Naive thymus-derived CD4-positive, alpha-beta T cell (primary cell): ENCODE measurements around the gene DCST1. TPM values are rescaled to one million over a fixed set of nuclear protein-coding genes. Genes with fewer than 3 reads are reported as not detected.

Source experiments
- ATAC-seq: fragments of 150-1000 bp; cut with Tn5 transposase; 2 replicates; pipeline ENCODE4 v1.10.0; 2021; ENCODE audit warnings: mild to moderate bottlenecking, moderate library complexity
- CTCF ChIA-PET: fragments of 350-600 bp; sonication (Branson Sonifier 250); formaldehyde crosslinking; loops from one replicate; lab custom pipeline; 2021; ENCODE audit warnings: antibody characterized with exemption; lab: Charles Lee
- POLR2A ChIA-PET: fragments of 350-600 bp; sonication (Branson Sonifier 250); formaldehyde crosslinking; loops from one replicate; lab custom pipeline; 2021; ENCODE audit warnings: antibody characterized with exemption, inconsistent platforms; lab: Charles Lee
- DNase-seq, 9 donors: peaks; one replicate each; pipeline versions ENCODE4 v3.0.0 to v3.0.0-alpha.2; 2020 to 2022; ENCODE audit warnings: mixed read lengths in 1 of 9
- H3K27ac ChIP-seq: one replicate; pipeline ENCODE4 v1.7.0; 2013; ENCODE audit warnings: mild to moderate bottlenecking, low read depth, low read length, moderate library complexity
- H3K27me3 ChIP-seq, 2 donors: one replicate each; pipeline ENCODE4 v1.7.0; 2013; ENCODE audit warnings: low read length in 2 of 2, mild to moderate bottlenecking in 2 of 2, moderate library complexity in 2 of 2; ENCODE audit not compliant: control insufficient read depth in 2 of 2, insufficient read depth in 2 of 2
- H3K36me3 ChIP-seq, 3 experiments: 1 replicate in 2 of 3; 2 replicates in 1 of 3; pipeline ENCODE4 v1.7.0; 2013; ENCODE audit warnings: low read length in 3 of 3, mild to moderate bottlenecking in 3 of 3, moderate library complexity in 1 of 3; ENCODE audit not compliant: insufficient read depth in 3 of 3, control insufficient read depth in 2 of 3
- H3K4me1 ChIP-seq, 2 donors: one replicate each; pipeline ENCODE4 v1.7.0; 2013; ENCODE audit warnings: low read length in 2 of 2, mild to moderate bottlenecking in 2 of 2, moderate library complexity in 1 of 2; ENCODE audit not compliant: control insufficient read depth in 2 of 2, insufficient read depth in 2 of 2
- H3K4me3 ChIP-seq: 2 replicates; pipeline ENCODE4 v1.7.0; 2013; ENCODE audit warnings: mild to moderate bottlenecking, low read length
- H3K9me3 ChIP-seq, 3 experiments: 1 replicate in 2 of 3; 2 replicates in 1 of 3; pipeline ENCODE4 v1.7.0; 2013; ENCODE audit warnings: low read length in 3 of 3; ENCODE audit not compliant: control insufficient read depth in 2 of 3
- H3K27ac Mint-ChIP-seq, 9 donors: one replicate each; pipeline ENCODE4 v1.8.0; 2020 to 2022; ENCODE audit warnings: mixed read lengths in 9 of 9, mild to moderate bottlenecking in 8 of 9, moderate library complexity in 5 of 9, inconsistent platforms in 2 of 9
- H3K27me3 Mint-ChIP-seq, 5 donors: one replicate each; pipeline ENCODE4 v1.8.0; 2021 to 2022; ENCODE audit warnings: mixed read lengths in 5 of 5, mild to moderate bottlenecking in 1 of 5
- H3K36me3 Mint-ChIP-seq, 5 donors: one replicate each; pipeline ENCODE4 v1.8.0; 2020 to 2022; ENCODE audit warnings: mixed read lengths in 5 of 5, mild to moderate bottlenecking in 3 of 5, inconsistent platforms in 1 of 5
- H3K4me1 Mint-ChIP-seq, 7 donors: one replicate each; pipeline ENCODE4 v1.8.0; 2020 to 2022; ENCODE audit warnings: mixed read lengths in 7 of 7, mild to moderate bottlenecking in 3 of 7, inconsistent platforms in 1 of 7
- H3K4me3 Mint-ChIP-seq, 10 donors: one replicate each; pipeline ENCODE4 v1.8.0; 2020 to 2022; ENCODE audit warnings: mild to moderate bottlenecking in 10 of 10, mixed read lengths in 10 of 10, moderate library complexity in 6 of 10, inconsistent platforms in 2 of 10
- H3K9me3 Mint-ChIP-seq, 11 donors: one replicate each; pipeline ENCODE4 v1.8.0; 2020 to 2022; ENCODE audit warnings: mixed read lengths in 11 of 11, mild to moderate bottlenecking in 4 of 11, inconsistent platforms in 1 of 11, moderate library complexity in 1 of 11
- intact Hi-C, 2 donors: fragments of 100-400 bp; cut with micrococcal nuclease; formaldehyde crosslinking; loops; one replicate each; pipeline ENCODE4 v1.15.1; 2023
- polyA plus RNA-seq, 2 donors: library from polyadenylated mRNA; unstranded; fragments of 300-500 nt; fragmentation: Illumina TruSeq; gene quantifications; one replicate each; pipeline ENCODE4 v1.2.3, GENCODE V29; 2021
- total RNA-seq, 6 experiments: library from RNA in 5 of 6; stranded (reverse) in 5 of 6; gene quantifications; 1 replicate in 5 of 6; 2 replicates in 1 of 6; pipeline ENCODE4 v1.2.3 and lab custom pipeline; 2021 to 2026

Gene DCST1
- total and polyA plus RNA-seq, 7 experiments from 2014 or later: 0.19 to 0.78 (median 0.42) TPM; not detected in 4

DNA sequence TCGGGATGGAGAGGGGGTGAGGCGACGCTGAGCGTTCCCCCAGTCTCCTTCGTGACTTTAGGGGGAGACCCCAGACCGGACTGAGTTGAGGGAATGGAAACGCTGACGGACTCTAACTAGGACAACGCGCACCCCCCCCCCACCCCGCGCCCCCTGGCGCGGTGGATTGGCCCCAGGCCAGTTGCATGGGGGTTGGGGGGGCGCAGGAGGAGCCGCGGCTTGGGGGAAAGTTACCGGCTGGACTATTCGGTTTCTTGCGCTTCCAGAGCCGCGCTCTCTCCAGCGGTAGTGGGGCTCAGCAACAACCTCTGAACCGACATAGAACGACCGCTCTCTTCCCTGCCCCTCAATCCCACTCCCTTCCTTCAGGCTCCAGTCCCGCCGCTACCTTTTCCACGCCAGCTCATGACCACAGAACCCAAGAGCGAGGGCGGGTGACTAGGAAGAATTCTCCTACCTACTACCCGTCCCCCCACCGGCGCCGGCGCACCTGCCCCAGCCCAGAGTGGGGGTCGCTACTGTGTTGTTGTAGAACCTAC, 30.3 kb upstream of the DCST1 start:
- Histone ChIP-seq H3K27me3 (no peaks in the 10 kb centered on the region), H3K9me3 (no peaks in the 10 kb centered on the region), H3K4me1 (peaks cover 29 to 49% of the 10 kb centered on the region in 2 donors), H3K4me3 (peak overlapping the region; percentile 83), H3K36me3 (peaks cover 0 to 8% (median 0%) of the 10 kb centered on the region in 3 experiments), H3K27ac (peak overlapping the region; percentile 83)
- Mint-ChIP-seq H3K4me1 (peaks cover 25 to 64% (median 50%) of the 10 kb centered on the region in 7 donors), H3K27me3 (no peaks in the 10 kb centered on the region), H3K4me3 (peak overlapping the region; percentile 92 to 99 (median 98)), H3K36me3 (peaks cover 0 to 17% (median 0%) of the 10 kb centered on the region in 5 donors), H3K27ac (peak overlapping the region; percentile 84 to 98 (median 95)), H3K9me3 (peaks cover 0 to 2% (median 0%) of the 10 kb centered on the region in 11 donors)
- intact Hi-C loops: loop anchor here (2.0 to 10.0 kb wide), 4 partner anchors 59 to 1502 kb away; partner anchors contain the start of genes ATP8B2 (in 1 of the 2), EFNA4 (in 1 of the 2), MEF2D (in 1 of the 2) and PMVK (in 1 of the 2)
- peak in 1 of 9 donors; percentile 45 for DNase-seq
- no peak for ATAC-seq
- ChIA-PET POLR2A (interaction anchor here (0.6 to 18.2 kb wide), 5 partner anchors 12 to 54 kb away, joined by 3 to 270 read pairs (median 5); partner anchors contain the start of genes FLAD1 and PYGO2), CTCF (interaction anchor here (1.2 to 17.9 kb wide), 2 partner anchors 11 to 30 kb away, joined by 5 to 291 read pairs; no protein-coding TSS in a partner anchor)

- Histone ChIP-seq H3K36me3 (peaks cover 0 to 10% (median 0%) of the 10 kb centered on the region in 3 experiments), H3K9me3 (no peaks in the 10 kb centered on the region), H3K4me3 (peak overlapping the region; percentile 83), H3K27me3 (no peaks in the 10 kb centered on the region), H3K4me1 (peaks cover 29 to 47% of the 10 kb centered on the region in 2 donors), H3K27ac (peak overlapping the region; percentile 83)
- intact Hi-C loops: loop anchor here (2.0 to 10.0 kb wide), 4 partner anchors 58 to 1501 kb away; partner anchors contain the start of genes ATP8B2 (in 1 of the 2), EFNA4 (in 1 of the 2), MEF2D (in 1 of the 2) and PMVK (in 1 of the 2)
- H3K27ac Mint-ChIP-seq: peak overlapping the region; percentile 84 to 98 (median 95)
- no peaks in the 10 kb centered on the region for H3K27me3 Mint-ChIP-seq
- peaks cover 23 to 58% (median 47%) of the 10 kb centered on the region in 7 donors for H3K4me1 Mint-ChIP-seq
- peak overlapping the region; percentile 92 to 99 (median 98) for H3K4me3 Mint-ChIP-seq
- peaks cover 0 to 20% (median 0%) of the 10 kb centered on the region in 5 donors for H3K36me3 Mint-ChIP-seq
- DNase-seq (no peak), ATAC-seq (no peak)
- H3K9me3 Mint-ChIP-seq: peaks cover 0 to 2% (median 0%) of the 10 kb centered on the region in 11 donors
- CTCF ChIA-PET: interaction anchor here (1.0 to 17.9 kb wide), 3 partner anchors 11 to 30 kb away, joined by 5 to 291 read pairs (median 5); partner anchors contain the start of gene FLAD1
- POLR2A ChIA-PET: interaction anchor here (0.5 to 18.2 kb wide), 9 partner anchors 10 to 415 kb away, joined by 3 to 270 read pairs (median 4); partner anchors contain the start of genes EFNA4, FLAD1, PBXIP1 and PYGO2
These were observed 29.8 kb upstream of the DCST1 start for GRCh38 chr1:155003766-155004351.

GRCh38 chr1:155004352-155005075, 29.1 kb upstream of the DCST1 start:
- Mint-ChIP-seq H3K9me3 (peaks cover 0 to 2% (median 0%) of the 10 kb centered on the region in 11 donors), H3K27ac (peak overlapping the region; percentile 79 to 98 (median 88)), H3K36me3 (peaks cover 0 to 23% (median 0%) of the 10 kb centered on the region in 5 donors), H3K4me3 (peak overlapping the region; percentile 85 to 99 (median 96)), H3K4me1 (peaks cover 19 to 56% (median 47%) of the 10 kb centered on the region in 7 donors), H3K27me3 (no peaks in the 10 kb centered on the region)
- Histone ChIP-seq H3K36me3 (peaks cover 0 to 15% (median 0%) of the 10 kb centered on the region in 3 experiments), H3K9me3 (no peaks in the 10 kb centered on the region), H3K4me3 (peak overlapping the region; percentile 83), H3K4me1 (peaks cover 27 to 44% of the 10 kb centered on the region in 2 donors), H3K27me3 (no peaks in the 10 kb centered on the region), H3K27ac (peak overlapping the region; percentile 83)
- POLR2A ChIA-PET: interaction anchor here (0.5 to 18.2 kb wide), 9 partner anchors 10 to 415 kb away, joined by 3 to 270 read pairs (median 4); partner anchors contain the start of genes EFNA4, FLAD1, PBXIP1 and PYGO2
- DNase-seq: no peak
- ATAC-seq: no peak
- intact Hi-C loops: loop anchor here (5.0 to 10.0 kb wide), 4 partner anchors 58 to 1500 kb away; partner anchors contain the start of genes ATP8B2 (in 1 of the 2), EFNA4 (in 1 of the 2) and MEF2D (in 1 of the 2)
- CTCF ChIA-PET: interaction anchor here (1.0 to 17.9 kb wide), 3 partner anchors 10 to 31 kb away, joined by 5 to 291 read pairs (median 5); partner anchors contain the start of gene FLAD1

DNA sequence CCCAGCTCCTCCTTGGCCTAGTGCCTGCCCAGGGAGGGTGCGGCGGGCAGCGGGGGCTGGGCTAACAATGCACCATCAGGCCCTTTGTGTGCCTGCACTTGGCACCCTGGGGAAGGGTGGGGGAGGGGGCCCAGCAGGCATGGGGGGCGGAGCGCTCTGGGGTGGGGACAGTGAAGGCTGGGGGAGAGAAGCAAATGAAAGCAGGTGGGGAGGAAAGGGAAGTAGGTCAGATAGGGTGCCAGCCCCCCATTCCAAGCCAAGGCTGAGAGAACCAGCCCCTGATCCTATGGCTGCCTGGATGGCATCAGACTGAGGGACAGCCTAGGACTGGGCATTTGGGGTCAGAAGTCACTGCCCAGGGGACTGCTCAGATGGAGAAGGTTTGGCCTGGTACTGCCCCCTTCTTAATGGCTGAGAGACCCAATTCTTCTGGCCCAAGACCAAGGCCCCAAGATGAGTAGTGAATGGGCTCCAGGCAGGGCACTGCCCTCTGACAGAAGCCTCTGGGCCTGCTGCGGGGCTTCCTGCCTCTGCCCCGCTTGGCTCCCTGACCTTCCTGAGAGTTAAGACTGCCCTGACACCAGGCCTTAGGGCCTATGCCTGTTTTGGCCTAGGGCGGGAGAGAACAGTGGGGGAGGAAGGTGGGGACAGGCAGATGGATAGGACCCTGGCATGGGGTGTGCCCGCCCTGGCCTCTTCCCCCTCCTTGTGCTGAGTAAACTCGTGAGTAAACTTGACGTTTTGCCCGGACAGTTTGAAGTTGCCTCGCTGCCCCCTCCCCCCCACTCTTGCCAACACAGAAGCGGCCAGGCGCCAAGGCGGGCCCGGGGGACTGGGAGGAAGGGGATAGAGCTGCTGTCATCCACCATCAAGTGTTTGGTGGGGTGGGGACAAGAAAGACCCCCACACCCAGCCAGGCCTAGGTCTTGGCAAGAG, 28.3 kb upstream of the DCST1 start:
- peaks cover 35 to 44% of the 10 kb centered on the region in 2 donors for H3K4me1 ChIP-seq
- no peaks in the 10 kb centered on the region for H3K9me3 ChIP-seq
- H3K36me3 ChIP-seq: peaks cover 0 to 15% (median 0%) of the 10 kb centered on the region in 3 experiments
- Mint-ChIP-seq H3K4me1 (peaks cover 19 to 56% (median 45%) of the 10 kb centered on the region in 7 donors), H3K27me3 (no peaks in the 10 kb centered on the region), H3K9me3 (no peaks in the 10 kb centered on the region), H3K36me3 (peaks cover 0 to 31% (median 0%) of the 10 kb centered on the region in 5 donors), H3K27ac (peak overlapping the region; percentile 26 to 98 (median 93)), H3K4me3 (peak overlapping the region; percentile 16 to 99 (median 96))
- no peak overlapping the region for H3K4me3 ChIP-seq
- ChIA-PET POLR2A (interaction anchor here (1.1 to 18.2 kb wide), 7 partner anchors 10 to 58 kb away, joined by 3 to 270 read pairs (median 4); partner anchors contain the start of genes EFNA4 and PBXIP1), CTCF (interaction anchor here (17.9 kb wide), 1 partner anchor 9 kb away, joined by 291 read pairs; no protein-coding TSS in a partner anchor)
- ATAC-seq (no peak), DNase-seq (peak in 1 of 9 donors; percentile 41)
- intact Hi-C loops: loop anchor here (1.0 to 10.0 kb wide), 3 partner anchors 12 to 1499 kb away; partner anchors contain the start of gene MEF2D (in 1 of the 2)
- H3K27ac ChIP-seq: peak overlapping the region; percentile 83
- H3K27me3 ChIP-seq: no peaks in the 10 kb centered on the region

DNA sequence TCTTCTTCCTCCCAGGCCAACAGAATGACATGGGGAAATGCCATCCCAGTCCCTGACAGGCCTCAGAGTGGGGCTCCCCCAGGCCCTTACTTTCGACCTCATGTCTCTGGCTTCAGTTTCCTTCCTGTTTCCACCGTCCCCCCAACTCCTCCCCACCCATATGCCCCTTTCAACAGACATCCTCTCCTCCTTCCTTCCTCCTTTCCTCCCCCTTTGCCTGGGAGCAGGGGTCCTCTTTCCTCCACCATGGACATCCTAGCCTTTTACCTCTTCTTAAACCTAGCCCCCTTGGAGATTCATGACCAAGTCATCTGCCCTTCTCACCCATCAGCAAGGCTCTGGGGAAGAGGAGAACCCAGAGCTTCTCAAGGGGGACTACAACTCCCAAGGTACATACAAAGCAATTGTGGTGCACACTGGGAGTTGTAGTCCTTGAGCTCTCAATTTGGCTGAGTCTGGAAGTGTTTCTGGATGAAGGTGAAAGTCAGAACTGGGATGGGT, 27.0 kb upstream of the DCST1 start:
- Mint-ChIP-seq H3K36me3 (peaks cover 0 to 34% (median 0%) of the 10 kb centered on the region in 5 donors), H3K27ac (peak overlapping the region; percentile 26 to 98 (median 93)), H3K4me1 (peaks cover 23 to 63% (median 50%) of the 10 kb centered on the region in 7 donors), H3K9me3 (no peaks in the 10 kb centered on the region), H3K27me3 (no peaks in the 10 kb centered on the region), H3K4me3 (peak overlapping the region; percentile 40 to 99 (median 88))
- DNase-seq (peak in 7 of 9 donors; percentile 43 to 60 (median 56)), ATAC-seq (peak; percentile 39)
- ChIA-PET CTCF (interaction anchor here (1.0 to 17.9 kb wide), 4 partner anchors 8 to 45 kb away, joined by 3 to 291 read pairs (median 4); partner anchors contain the start of genes FLAD1 and PYGO2), POLR2A (interaction anchor here (0.6 to 18.2 kb wide), 12 partner anchors 9 to 928 kb away, joined by 3 to 270 read pairs (median 4); partner anchors contain the start of genes FLAD1, KHDC4, PBXIP1 and PMVK)
- no peaks in the 10 kb centered on the region for H3K9me3 ChIP-seq
- peak overlapping the region; percentile 83 for H3K27ac ChIP-seq
- peaks cover 44 to 50% of the 10 kb centered on the region in 2 donors for H3K4me1 ChIP-seq
- no peaks in the 10 kb centered on the region for H3K27me3 ChIP-seq
- intact Hi-C loops: loop anchor here (1.0 to 10.0 kb wide), 3 partner anchors 11 to 1498 kb away; partner anchors contain the start of gene MEF2D (in 1 of the 2)
- H3K36me3 ChIP-seq: peaks cover 0 to 18% (median 0%) of the 10 kb centered on the region in 3 experiments
- H3K4me3 ChIP-seq: no peak overlapping the region
